HCT116 (cell line): ENCODE results near the gene DOK6. TPM values are rescaled to one million over a fixed set of nuclear protein-coding genes. Genes with fewer than 3 reads are reported as not detected.

Experiments used
- ATAC-seq: fragments of 200-7000 bp; cut with Tn5 transposase; 2 replicates; pipeline ENCODE4 v1.9.1; 2020; ENCODE audit warnings: mild to moderate bottlenecking, moderate library complexity
- BruUV-seq: library from RNA; stranded (reverse); fragments of 400-500 nt; replicated peaks from 2 replicates; lab custom pipeline; 2021; lab: Mats Ljungman, UMichigan
- CTCF ChIA-PET: fragments of 300-600 bp; sonication (Branson Sonifier 250); formaldehyde crosslinking; loops from one replicate; lab custom pipeline; 2021; ENCODE audit warnings: antibody characterized with exemption; lab: Charles Lee
- POLR2A ChIA-PET: fragments of 300-600, 350-600 bp; sonication (Branson Sonifier 250); formaldehyde crosslinking; loops from one replicate; lab custom pipeline; 2021; ENCODE audit warnings: antibody characterized with exemption; lab: Charles Lee
- RAD21 ChIA-PET, 2 experiments: fragments of 300-600 bp; sonication (Branson Sonifier 250); formaldehyde crosslinking; loops; one replicate each; lab custom pipeline; 2023; ENCODE audit warnings: low total read pairs in 2 of 2; ENCODE audit not compliant: uncharacterized antibody in 2 of 2, unreplicated experiment in 2 of 2, low non-redundant PET in 1 of 2; lab: Charles Lee
- DNase-seq: peaks from one replicate; pipeline ENCODE4 v3.0.0-alpha.2; 2010; ENCODE audit warnings: low read depth, low spot score
- H2AFZ ChIP-seq: fragments of 200-600 bp; shearing (Covaris generic), sonication (generic); 2 replicates; pipeline ENCODE4 v1.6.1; 2017; ENCODE audit warnings: low read depth, mixed run types, mixed read lengths, antibody characterized with exemption, low read length; ENCODE audit not compliant: poor library complexity, severe bottlenecking
- H3K27ac ChIP-seq: 2 replicates; pipeline ENCODE4 v1.5.1; 2012; ENCODE audit warnings: low read depth, low read length
- H3K27me3 ChIP-seq: fragments of 200-600 bp; sonication (generic); 2 replicates; pipeline ENCODE4 v1.6.1; 2016; ENCODE audit warnings: mixed run types, low read length, mixed read lengths; ENCODE audit not compliant: insufficient read depth
- H3K36me3 ChIP-seq, 2 experiments: fragments of 200-500 bp in 1 of 2; fragments of 200-600 bp in 1 of 2; sonication (Bioruptor generic) in 1 of 2; sonication (generic) in 1 of 2; 2 replicates each; pipeline versions ENCODE4 v1.5.1 to v1.6.1; 2014 to 2016; ENCODE audit warnings: low read length in 2 of 2, inconsistent platforms in 1 of 2, mixed read lengths in 1 of 2, mixed run types in 1 of 2; ENCODE audit not compliant: insufficient read depth in 2 of 2, control insufficient read depth in 1 of 2
- H3K4me1 ChIP-seq, 2 experiments: fragments of 200-600 bp in 1 of 2; sonication (generic) in 1 of 2; 2 replicates each; pipeline versions ENCODE4 v1.5.1 to v1.6.1; 2012 to 2017; ENCODE audit warnings: low read length in 2 of 2, inconsistent platforms in 1 of 2, mild to moderate bottlenecking in 1 of 2, mixed read lengths in 1 of 2, mixed run types in 1 of 2, moderate library complexity in 1 of 2; ENCODE audit not compliant: insufficient read depth in 2 of 2, control insufficient read depth in 1 of 2
- H3K4me2 ChIP-seq: fragments of 200-600 bp; sonication (generic); 2 replicates; pipeline ENCODE4 v1.6.1; 2017; ENCODE audit warnings: mixed run types, low read length, mixed read lengths
- H3K4me3 ChIP-seq, 2 experiments: fragments of 200-600 bp in 1 of 2; sonication (generic) in 1 of 2; replicated peaks in 1 of 2; 2 replicates each; pipeline ENCODE4 v1.5.1; 2011 to 2016; ENCODE audit warnings: low read length in 2 of 2, control low read depth in 1 of 2, low read depth in 1 of 2, mild to moderate bottlenecking in 1 of 2, mixed read lengths in 1 of 2, mixed run types in 1 of 2
- H3K79me2 ChIP-seq: fragments of 200-600 bp; sonication (generic); 2 replicates; pipeline ENCODE4 v1.6.1; 2017; ENCODE audit warnings: mild to moderate bottlenecking, mixed run types, low read length, moderate library complexity, mixed read lengths; ENCODE audit not compliant: insufficient read depth
- H3K9ac ChIP-seq: fragments of 200-600 bp; sonication (generic); 2 replicates; pipeline ENCODE4 v1.6.1; 2016; ENCODE audit warnings: low read length, mixed read lengths
- H3K9me2 ChIP-seq: fragments of 200-600 bp; sonication (generic), shearing (Covaris generic); 2 replicates; pipeline ENCODE4 v1.6.1; 2017; ENCODE audit warnings: mixed run types, mild to moderate bottlenecking, moderate library complexity; ENCODE audit not compliant: insufficient read depth
- H3K9me3 ChIP-seq, 2 experiments: fragments of 200-500 bp in 1 of 2; fragments of 200-600 bp in 1 of 2; sonication (Bioruptor generic) in 1 of 2; sonication (generic) in 1 of 2; 2 replicates each; pipeline ENCODE4 v1.6.1; 2014 to 2017; ENCODE audit warnings: low read length in 2 of 2, mixed read lengths in 2 of 2, inconsistent platforms in 1 of 2, low read depth in 1 of 2, mild to moderate bottlenecking in 1 of 2, mixed run types in 1 of 2, moderate library complexity in 1 of 2; ENCODE audit not compliant: control insufficient read depth in 1 of 2, insufficient read depth in 1 of 2
- H4K20me1 ChIP-seq: fragments of 200-600 bp; sonication (generic), shearing (Covaris generic); 2 replicates; pipeline ENCODE4 v1.6.1; 2017; ENCODE audit warnings: mixed run types, mild to moderate bottlenecking, moderate library complexity; ENCODE audit not compliant: insufficient read depth
- ATF3 ChIP-seq: IDR thresholded peaks from 2 replicates; pipeline ENCODE4 v1.6.1; 2012
- CEBPB ChIP-seq: IDR thresholded peaks from 2 replicates; pipeline ENCODE4 v1.6.1; 2012; ENCODE audit warnings: low read depth
- EGR1 ChIP-seq: IDR thresholded peaks from 2 replicates; pipeline ENCODE4 v1.6.1; 2012; ENCODE audit warnings: low read depth
- EZH2phosphoT487 ChIP-seq: fragments of 200-600 bp; IDR thresholded peaks from 2 replicates; pipeline ENCODE4 v1.6.1; 2018; ENCODE audit warnings: antibody characterized with exemption, borderline replicate concordance
- FOSL1 ChIP-seq: IDR thresholded peaks from 2 replicates; pipeline ENCODE4 v1.6.1; 2012; ENCODE audit warnings: low read depth
- MAX ChIP-seq: IDR thresholded peaks from 2 replicates; pipeline ENCODE4 v1.6.1; 2012
- POLR2A ChIP-seq: IDR thresholded peaks from 2 replicates; pipeline ENCODE4 v1.7.0; 2011; ENCODE audit warnings: borderline replicate concordance; ENCODE audit not compliant: insufficient read depth, insufficient read length; ENCODE audit errors: extremely low read depth
- POLR2AphosphoS5 ChIP-seq: IDR thresholded peaks from 2 replicates; pipeline ENCODE4 v1.6.1; 2011; ENCODE audit warnings: mild to moderate bottlenecking, low read depth, low read length, moderate library complexity
- RAD21 ChIP-seq: IDR thresholded peaks from 2 replicates; pipeline ENCODE4 v1.6.1; 2012; ENCODE audit warnings: low read depth, mild to moderate bottlenecking
- REST ChIP-seq: IDR thresholded peaks from 2 replicates; pipeline ENCODE4 v1.6.1; 2012; ENCODE audit warnings: low read depth
- SIN3A ChIP-seq: IDR thresholded peaks from 2 replicates; pipeline ENCODE4 v1.6.1; 2012; ENCODE audit warnings: low read depth
- SP1 ChIP-seq: IDR thresholded peaks from 2 replicates; pipeline ENCODE4 v1.6.1; 2012; ENCODE audit warnings: low read depth
- TCF7L2 ChIP-seq: IDR thresholded peaks from 2 replicates; pipeline ENCODE4 v1.7.0; 2011; ENCODE audit warnings: borderline replicate concordance, inconsistent platforms; ENCODE audit not compliant: insufficient read depth, insufficient read length; ENCODE audit errors: extremely low read depth
- YY1 ChIP-seq: IDR thresholded peaks from 2 replicates; pipeline ENCODE4 v1.6.1; 2011; ENCODE audit warnings: low read length, low read depth, moderate library complexity, mild to moderate bottlenecking; ENCODE audit not compliant: insufficient replicate concordance; ENCODE audit errors: extremely low read depth
- ZFX ChIP-seq: fragments of 450-650 bp; IDR thresholded peaks from 2 replicates; pipeline ENCODE4 v1.6.1; 2017
- intact Hi-C: fragments of 100-400 bp; cut with micrococcal nuclease; formaldehyde crosslinking; loops from 2 replicates; pipeline ENCODE4 v1.10.0; 2022
- total RNA-seq: library from RNA; stranded (reverse); gene quantifications from one replicate; pipeline ENCODE4 v1.2.1, GENCODE V29; 2021; ENCODE audit not compliant: unreplicated experiment

Gene DOK6
- total RNA-seq, 1 experiment from 2014 or later, result not detected

GRCh38 chr18:69559604-69560003, 158.9 kb downstream of the DOK6 start:
- no peaks in the 10 kb centered on the region for H3K4me1 ChIP-seq
- H3K4me2 ChIP-seq, result no peak overlapping the region
- no peak for DNase-seq
- no peaks in the 10 kb centered on the region for H3K27me3 ChIP-seq
- no peak overlapping the region for H3K9ac ChIP-seq
- H3K36me3 ChIP-seq, result no peaks in the 10 kb centered on the region
- ATAC-seq, result no peak
- no peak overlapping the region for H3K27ac ChIP-seq
- H3K9me3 ChIP-seq, result no peaks in the 10 kb centered on the region
- intact Hi-C loops, result no loop called here
- RAD21 ChIA-PET, result no interaction called here
- no peaks in the 10 kb centered on the region for H3K79me2 ChIP-seq
- no TSS peak for BruUV-seq
- H4K20me1 ChIP-seq, result no peaks in the 10 kb centered on the region
- TF ChIP-seq TCF7L2 (no peak), SIN3A (no peak), ZFX (no peak), MAX (no peak)
- TF ChIP-seq, all 23 proteins: peak for 0
- CTCF ChIA-PET, result no interaction called here
- Histone ChIP-seq H3K9me2 (no peaks in the 10 kb centered on the region), H3K4me3 (no peak overlapping the region), H2AFZ (no peak overlapping the region)
- POLR2A ChIA-PET, result no interaction called here

- CTCF ChIA-PET, result no interaction called here
- DNase-seq, result no peak
- H3K4me3 ChIP-seq, result no peak overlapping the region
- TF ChIP-seq EGR1, result no peak
- no peak for TF ChIP-seq SP1
- no peak for TF ChIP-seq POLR2A
- no peak for TF ChIP-seq RAD21
- TF ChIP-seq POLR2AphosphoS5, result no peak
- no peak for TF ChIP-seq ATF3
- TF ChIP-seq REST, result no peak
- TF ChIP-seq EZH2phosphoT487, result no peak
- no peak for TF ChIP-seq YY1
- TF ChIP-seq FOSL1, result no peak
- TF ChIP-seq CEBPB, result no peak
- TF ChIP-seq, all 23 proteins: peak for 0
- Histone ChIP-seq H3K9ac (no peak overlapping the region), H3K27me3 (no peaks in the 10 kb centered on the region), H3K4me1 (no peaks in the 10 kb centered on the region), H2AFZ (no peak overlapping the region), H3K36me3 (no peaks in the 10 kb centered on the region), H3K9me2 (no peaks in the 10 kb centered on the region), H4K20me1 (no peaks in the 10 kb centered on the region), H3K79me2 (no peaks in the 10 kb centered on the region), H3K4me2 (no peak overlapping the region), H3K27ac (no peak overlapping the region), H3K9me3 (peaks cover 0 to 4% of the 10 kb centered on the region in 2 experiments; a peak in 1 of 4 replicates)
- RAD21 ChIA-PET, result no interaction called here
- ATAC-seq, result no peak
- no TSS peak for BruUV-seq
- POLR2A ChIA-PET, result no interaction called here
- intact Hi-C loops, result no loop called here
Observed at GRCh38 chr18:69564602-69565001, 163.9 kb downstream of the DOK6 start.
